ENCODE results near the gene IGFL2. TPM values are rescaled to one million over a fixed set of nuclear protein-coding genes. Genes with fewer than 3 reads are reported as not detected.

The IGFL2 gene
- total RNA-seq, 1 donor from 2014 or later, result not detected

DNA sequence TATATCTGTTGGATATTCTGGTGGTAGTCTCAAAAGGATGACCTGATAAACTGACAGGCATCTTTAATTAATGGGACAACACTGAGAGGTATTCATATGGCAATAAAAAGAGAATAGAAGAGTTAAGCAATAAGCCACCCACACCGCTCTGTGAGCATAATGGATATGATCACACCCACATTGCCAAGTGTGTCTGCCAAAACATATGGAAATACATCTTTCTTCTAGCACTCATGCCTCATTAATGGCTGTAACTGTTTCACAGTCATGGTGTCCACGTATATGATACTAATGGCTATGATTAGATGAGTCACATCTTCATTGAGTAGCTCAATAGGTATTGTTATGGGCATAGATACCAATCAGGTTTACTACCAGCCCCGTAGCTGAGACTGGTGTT, 36.7 kb upstream of the IGFL2 start:
- TF ChIP-seq, protein P1, sequence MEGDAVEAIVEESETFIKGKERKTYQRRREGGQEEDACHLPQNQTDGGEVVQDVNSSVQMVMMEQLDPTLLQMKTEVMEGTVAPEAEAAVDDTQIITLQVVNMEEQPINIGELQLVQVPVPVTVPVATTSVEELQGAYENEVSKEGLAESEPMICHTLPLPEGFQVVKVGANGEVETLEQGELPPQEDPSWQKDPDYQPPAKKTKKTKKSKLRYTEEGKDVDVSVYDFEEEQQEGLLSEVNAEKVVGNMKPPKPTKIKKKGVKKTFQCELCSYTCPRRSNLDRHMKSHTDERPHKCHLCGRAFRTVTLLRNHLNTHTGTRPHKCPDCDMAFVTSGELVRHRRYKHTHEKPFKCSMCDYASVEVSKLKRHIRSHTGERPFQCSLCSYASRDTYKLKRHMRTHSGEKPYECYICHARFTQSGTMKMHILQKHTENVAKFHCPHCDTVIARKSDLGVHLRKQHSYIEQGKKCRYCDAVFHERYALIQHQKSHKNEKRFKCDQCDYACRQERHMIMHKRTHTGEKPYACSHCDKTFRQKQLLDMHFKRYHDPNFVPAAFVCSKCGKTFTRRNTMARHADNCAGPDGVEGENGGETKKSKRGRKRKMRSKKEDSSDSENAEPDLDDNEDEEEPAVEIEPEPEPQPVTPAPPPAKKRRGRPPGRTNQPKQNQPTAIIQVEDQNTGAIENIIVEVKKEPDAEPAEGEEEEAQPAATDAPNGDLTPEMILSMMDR (IDR thresholded peaks at IDR 0.05; ENCODE audit: borderline replicate concordance), result no peak
- H3K4me1 ChIP-seq, result no peaks in the 10 kb centered on the region
- no peaks in the 10 kb centered on the region for H3K9me3 ChIP-seq (replicated peaks)
- DNase-seq, result no peak
- intact Hi-C loops (cut with micrococcal nuclease), result no loop called here
- no peak overlapping the region for H3K27ac ChIP-seq (replicated peaks)
- peaks cover 87% of the 10 kb centered on the region for H3K27me3 ChIP-seq (ENCODE audit: low read depth)
- no peak overlapping the region for H3K4me3 ChIP-seq
- H3K36me3 ChIP-seq, result no peaks in the 10 kb centered on the region

DNA sequence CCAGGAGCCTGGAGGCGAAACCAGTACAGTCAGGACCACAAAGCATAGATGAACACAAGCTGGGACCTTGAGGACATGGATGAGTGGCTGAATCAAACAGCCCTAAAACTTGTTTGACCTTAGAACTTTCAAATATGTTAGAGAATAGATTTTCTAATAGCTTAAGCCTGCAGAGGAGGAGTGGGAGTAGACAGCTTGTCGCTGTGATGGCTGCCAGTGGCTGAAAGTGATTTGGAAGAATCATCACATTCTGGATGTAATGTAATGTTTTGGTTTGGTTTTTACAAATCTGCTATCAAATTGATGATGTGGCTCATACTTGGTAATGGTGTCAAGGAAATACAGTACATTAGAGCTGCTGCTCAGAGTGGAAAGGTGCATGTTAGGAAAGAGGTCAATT, 35.5 kb upstream of the IGFL2 start:
- H3K27ac ChIP-seq (replicated peaks), result no peak overlapping the region
- no peaks in the 10 kb centered on the region for H3K9me3 ChIP-seq (replicated peaks)
- H3K36me3 ChIP-seq, result no peaks in the 10 kb centered on the region
- TF ChIP-seq, protein P1 (IDR thresholded peaks at IDR 0.05; ENCODE audit: borderline replicate concordance), result no peak
- peaks cover 87% of the 10 kb centered on the region for H3K27me3 ChIP-seq (ENCODE audit: low read depth)
- no peak for DNase-seq
- no peak overlapping the region for H3K4me3 ChIP-seq
- intact Hi-C loops (cut with micrococcal nuclease), result no loop called here
- H3K4me1 ChIP-seq, result no peaks in the 10 kb centered on the region

DNA sequence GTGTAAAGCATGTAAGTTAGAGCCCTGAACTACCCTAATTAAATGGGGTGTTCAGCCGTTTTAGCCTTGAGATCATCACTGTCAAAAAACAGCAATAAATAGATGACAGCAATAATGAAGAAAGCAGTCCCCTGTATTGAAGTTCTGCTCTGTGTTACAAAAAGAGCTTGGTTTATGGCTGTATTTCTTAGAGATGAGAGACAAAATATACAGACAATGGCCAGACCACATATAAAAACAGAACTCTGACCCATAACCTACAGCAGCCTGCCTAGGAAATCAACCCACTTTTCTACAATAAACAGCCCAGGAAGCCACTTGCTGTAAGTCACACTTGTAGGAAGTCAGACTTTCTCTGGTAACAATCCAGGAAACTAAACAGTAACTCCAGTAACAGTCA, 34.3 kb upstream of the IGFL2 start:
- Histone ChIP-seq H3K9me3 (replicated peaks) (no peaks in the 10 kb centered on the region), H3K4me3 (no peak overlapping the region), H3K36me3 (no peaks in the 10 kb centered on the region), H3K4me1 (no peaks in the 10 kb centered on the region), H3K27me3 (ENCODE audit: low read depth) (peaks cover 89% of the 10 kb centered on the region), H3K27ac (replicated peaks) (no peak overlapping the region)
- no peak for DNase-seq
- TF ChIP-seq, protein P1 (IDR thresholded peaks at IDR 0.05; ENCODE audit: borderline replicate concordance), result no peak
- intact Hi-C loops (cut with micrococcal nuclease), result no loop called here

DNA sequence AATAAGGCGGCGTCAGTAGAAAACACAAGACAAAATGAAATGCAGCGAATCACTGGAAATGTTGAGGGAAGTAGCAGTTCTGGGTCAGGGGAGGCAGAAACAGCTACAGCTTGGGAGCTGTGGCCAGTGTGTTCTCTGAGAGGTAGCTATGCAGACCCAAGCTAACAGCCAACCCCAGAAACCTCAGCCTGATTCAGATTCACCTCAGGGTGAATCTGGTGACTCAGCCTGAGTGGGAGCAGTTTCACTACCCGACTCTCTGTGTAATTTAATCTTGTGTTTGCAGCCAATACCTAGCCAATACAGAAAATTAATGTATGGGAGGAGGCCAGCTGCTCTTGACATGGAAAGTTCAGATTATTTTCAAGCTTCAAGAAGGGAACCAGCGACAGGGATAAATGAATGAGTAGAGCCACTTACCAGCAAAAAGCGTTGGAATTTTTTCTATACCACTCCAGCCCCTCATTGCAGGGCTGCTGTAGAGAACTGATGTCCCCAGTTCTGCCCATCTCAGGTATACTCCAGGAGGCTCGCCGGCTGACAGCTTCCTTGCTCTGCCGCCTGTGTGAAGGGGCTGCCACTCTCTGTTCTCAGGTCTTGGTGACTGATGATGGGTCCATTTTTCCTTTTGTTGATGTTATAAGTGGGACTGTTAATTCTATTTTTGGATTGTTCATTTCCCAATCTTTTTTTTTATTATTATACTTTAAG, 32.5 kb upstream of the IGFL2 start:
- TF ChIP-seq, protein P1 (IDR thresholded peaks at IDR 0.05; ENCODE audit: borderline replicate concordance), result no peak
- intact Hi-C loops (cut with micrococcal nuclease), result no loop called here
- Histone ChIP-seq H3K36me3 (no peaks in the 10 kb centered on the region), H3K4me3 (no peak overlapping the region), H3K27ac (replicated peaks) (no peak overlapping the region), H3K4me1 (no peaks in the 10 kb centered on the region), H3K27me3 (ENCODE audit: low read depth) (peaks cover 90% of the 10 kb centered on the region), H3K9me3 (replicated peaks) (peaks cover 6% of the 10 kb centered on the region)
- no peak for DNase-seq

DNA sequence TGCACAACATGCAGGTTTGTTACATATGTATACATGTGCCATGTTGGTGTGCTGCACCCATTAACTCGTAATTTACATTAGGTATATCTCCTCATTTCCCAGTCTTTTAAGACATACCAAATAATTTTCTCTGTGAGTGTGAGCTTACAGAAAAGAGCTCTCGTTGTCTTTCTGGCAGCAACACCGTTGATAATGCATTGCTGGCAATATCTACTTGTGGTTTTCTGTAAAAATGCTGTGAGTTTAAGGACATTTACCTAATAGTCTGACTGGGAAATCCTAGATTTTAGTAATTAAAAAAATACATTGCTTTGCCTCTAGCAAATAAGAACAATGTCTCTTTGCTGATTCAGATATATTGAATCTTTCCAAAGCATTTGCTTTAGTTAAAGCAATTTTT, 31.9 kb upstream of the IGFL2 start:
- no peak for DNase-seq
- H3K36me3 ChIP-seq, result no peaks in the 10 kb centered on the region
- TF ChIP-seq, protein P1 (IDR thresholded peaks at IDR 0.05; ENCODE audit: borderline replicate concordance), result no peak
- no peak overlapping the region for H3K4me3 ChIP-seq
- peaks cover 87% of the 10 kb centered on the region for H3K27me3 ChIP-seq (ENCODE audit: low read depth)
- intact Hi-C loops (cut with micrococcal nuclease), result no loop called here
- peaks cover 6% of the 10 kb centered on the region for H3K9me3 ChIP-seq (replicated peaks)
- no peaks in the 10 kb centered on the region for H3K4me1 ChIP-seq
- H3K27ac ChIP-seq (replicated peaks), result no peak overlapping the region
